Measurements from ENCODE around the gene CDC42BPG. TPM values are rescaled to one million over a fixed set of nuclear protein-coding genes. Genes with fewer than 3 reads are reported as not detected.

Gene CDC42BPG
- total and polyA plus RNA-seq, 2 of the 8 experiments (the other 6 are each of a cell fraction or from before 2014, with no cell fraction given), result 3.7 to 10.6 TPM

- Histone ChIP-seq H2BK5ac (ENCODE audit: low read depth, low read length) (no peak overlapping the region), H3K56ac (replicated peaks; ENCODE audit: insufficient read length, low read depth, low read length) (peak overlapping the region; percentile 73), H3K14ac (ENCODE audit: insufficient read length) (peak overlapping the region; percentile 55), H2AK5ac (ENCODE audit: low read depth, low read length) (no peak overlapping the region), H3K9ac (replicated peaks in 1 of 4; ENCODE audit: extremely low read depth in 1 of 4, low read depth in 3 of 4, low read length in 3 of 4) (peak overlapping the region; percentile 51 to 73 (median 68)), H3K27ac (ENCODE audit: low read depth, low read length) (no peak overlapping the region), H2BK15ac (ENCODE audit: low read length) (peak overlapping the region; percentile 61; the same call in 1 of the 2 replicates), H3K36me3 (ENCODE audit: control insufficient read depth in 2 of 4, insufficient read depth in 4 of 4, low read length in 3 of 4) (no peaks in the 10 kb centered on the region), H4K8ac (ENCODE audit: extremely low read depth, insufficient read depth, low read length) (peak overlapping the region; percentile 90), H3K79me2 (ENCODE audit: control insufficient read depth in 1 of 2, insufficient read depth in 2 of 2, low read length in 2 of 2) (no peaks in the 10 kb centered on the region), H3K4ac (replicated peaks; ENCODE audit: insufficient read length, low read depth, low read length) (peak overlapping the region; percentile 73), H3K4me2 (ENCODE audit: insufficient read depth in 1 of 2, low read depth in 2 of 2, low read length in 2 of 2) (peak overlapping the region; percentile 75 to 99), H4K91ac (replicated peaks; ENCODE audit: insufficient read length, low read length) (peak overlapping the region; percentile 77), H2BK20ac (ENCODE audit: low read length) (no peak overlapping the region), H4K5ac (ENCODE audit: insufficient read length, low read depth, low read length) (peak overlapping the region; percentile 40), H3K79me1 (ENCODE audit: low read depth, low read length) (no peaks in the 10 kb centered on the region), H3K23ac (ENCODE audit: insufficient read length) (no peak overlapping the region), H3K27me3 (replicated peaks in 1 of 4; ENCODE audit: control insufficient read depth in 3 of 4, extremely low read depth in 1 of 4, insufficient read depth in 3 of 4, low read length in 3 of 4) (peaks cover 0 to 6% (median 2%) of the 10 kb centered on the region in 4 experiments; a peak in 3 of 7 replicates), H3K9me3 (ENCODE audit: insufficient read depth in 2 of 2, low read depth in 1 of 2, low read length in 1 of 2) (no peaks in the 10 kb centered on the region), H2BK12ac (ENCODE audit: low read depth, low read length) (peak overlapping the region; percentile 50; the same call in 1 of the 2 replicates), H3K4me3 (ENCODE audit: extremely low read depth in 1 of 4, insufficient read depth in 2 of 4, low read depth in 3 of 4, low read length in 4 of 4) (peak overlapping the region; percentile 60 to 97 (median 94)), H3K23me2 (ENCODE audit: low read depth, low read length) (peaks cover 16% of the 10 kb centered on the region), H3K18ac (ENCODE audit: extremely low read depth, low read length) (no peak overlapping the region; the same call in 1 of the 2 replicates), H3K4me1 (replicated peaks in 1 of 4; ENCODE audit: control insufficient read depth in 3 of 4, insufficient read depth in 4 of 4, low read length in 3 of 4) (peaks cover 0 to 22% (median 11%) of the 10 kb centered on the region in 4 experiments; a peak in 6 of 7 replicates), H2AFZ (ENCODE audit: low read length) (peak overlapping the region; percentile 91; the same call in 1 of the 2 replicates), H2BK120ac (replicated peaks; ENCODE audit: low read depth, low read length) (no peak overlapping the region), H4K20me1 (replicated peaks in 1 of 2; ENCODE audit: control insufficient read depth in 1 of 2, insufficient read depth in 2 of 2, low read length in 2 of 2) (no peaks in the 10 kb centered on the region)
- WGBS, 2 experiments (ENCODE audit: extremely low coverage in 1 of 2, insufficient coverage in 1 of 2, insufficient read length in 1 of 2, insufficient replicate concordance in 2 of 2, low coverage in 1 of 2, low lambda C conversion rate in 2 of 2, missing lambda C conversion rate in 1 of 2), result 3% methylated on average over 17 of the region's 21 CpGs; no CpG with 5 or more reads in 1 of the 2 experiments
- ChIA-PET CTCF (ENCODE audit: partially characterized antibody) (interaction anchor here (0.6 to 32.2 kb wide), 8 partner anchors 14 to 189 kb away, joined by 3 to 1058 read pairs (median 4); partner anchors contain the start of genes BATF2 and CDC42BPG), POLR2A (ENCODE audit: partially characterized antibody) (interaction anchor here (0.6 to 24.6 kb wide), 18 partner anchors 10 to 662 kb away, joined by 3 to 408 read pairs (median 4); partner anchors contain the start of genes MAP4K2, PPP2R5B and SF1)
- DNase-seq (ENCODE audit: low read depth in 1 of 2, low spot score in 2 of 2) (no peak), FAIRE-seq (no peak)
- TF ChIP-seq JUND (IDR thresholded peaks at IDR 0.05; ENCODE audit: low read length) (no peak), POLR2A (IDR thresholded peaks at IDR 0.05; ENCODE audit: control extremely low read depth in 1 of 2, low read depth in 2 of 2, low read length in 2 of 2) (no peak), TCF12 (IDR thresholded peaks at IDR 0.05; ENCODE audit: low read depth, low read length) (no peak), PHF8 (conservative IDR thresholded peaks at IDR 0.05; ENCODE audit: low read depth, low read length) (no peak), KDM4A (IDR thresholded peaks at IDR 0.05; ENCODE audit: low read depth, low read length, severe bottlenecking) (peak; percentile 76), SUZ12 (IDR thresholded peaks at IDR 0.05; ENCODE audit: low read length) (no peak), JUN (IDR thresholded peaks at IDR 0.05; ENCODE audit: low read depth, low read length) (no peak), SP4 (IDR thresholded peaks at IDR 0.05; ENCODE audit: low read length) (no peak), TAF1 (IDR thresholded peaks at IDR 0.05; ENCODE audit: low read depth, low read length) (no peak), MAFK (IDR thresholded peaks at IDR 0.05; ENCODE audit: low read depth, low read length) (no peak), CHD2 (IDR thresholded peaks at IDR 0.05; ENCODE audit: low read length) (no peak), GABPA (IDR thresholded peaks at IDR 0.05; ENCODE audit: borderline replicate concordance, insufficient read depth, low read length) (0 out of 2 replicates have a peak, but pooled peaks have one; percentile 42), BACH1 (IDR thresholded peaks at IDR 0.05; ENCODE audit: low read length) (0 out of 2 replicates have a peak, but pooled peaks have one; percentile 9)
Observed at GRCh38 chr11:64878223-64878493, 33.7 kb upstream of the CDC42BPG start.
